GM23248 (cell line): Measurements from ENCODE around the gene SUPT3H.

Experiments used
- EZH2 ChIP-seq: fragments of 200-600 bp; sonication (generic); IDR thresholded peaks from 2 replicates; pipeline ENCODE4 v1.6.1; 2018; ENCODE audit warnings: antibody characterized with exemption, mild to moderate bottlenecking; ENCODE audit not compliant: insufficient read depth, poor library complexity, severe bottlenecking
- EZH2phosphoT487 ChIP-seq: fragments of 200-600 bp; sonication (generic); IDR thresholded peaks from 2 replicates; pipeline ENCODE4 v1.6.1; 2018; ENCODE audit warnings: antibody characterized with exemption, moderate library complexity, mild to moderate bottlenecking, low read depth; ENCODE audit not compliant: insufficient read depth

DNA sequence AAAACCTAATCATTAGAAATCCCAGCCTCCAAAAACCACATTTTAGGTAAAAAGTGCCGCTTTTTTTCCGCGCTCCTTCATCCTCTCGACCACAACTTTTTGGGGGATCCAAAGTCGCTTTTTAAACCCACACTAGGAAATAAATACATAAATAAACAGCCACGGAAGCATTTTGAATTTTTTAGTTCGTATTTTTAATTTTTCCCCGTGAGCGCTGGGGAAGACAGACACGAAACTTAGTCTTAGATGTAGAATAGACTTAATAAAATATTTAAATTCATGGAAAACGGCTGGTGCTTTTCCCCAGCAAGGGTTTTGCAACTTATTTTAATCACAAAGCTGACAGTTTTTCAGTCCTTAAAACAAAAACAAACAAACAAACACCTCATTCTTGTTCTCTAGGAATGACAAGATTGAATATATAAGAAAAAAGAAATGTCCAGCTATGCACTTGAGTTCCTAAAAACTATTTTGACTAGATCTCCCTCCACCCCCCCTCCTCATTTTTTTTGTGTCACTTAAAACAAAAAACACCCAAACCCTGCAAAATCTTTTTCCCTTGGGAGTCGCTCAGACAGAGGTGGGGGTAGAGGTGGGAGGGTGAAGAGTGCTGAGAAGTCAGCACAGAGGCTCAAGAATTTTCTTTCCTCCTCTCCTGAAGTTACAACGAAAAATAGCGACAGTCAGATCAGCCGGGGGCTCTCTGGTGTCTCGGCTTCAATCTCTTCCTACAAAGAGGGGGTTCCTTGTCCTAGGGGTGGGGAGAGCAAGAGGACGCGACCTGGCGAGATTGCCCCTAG, 43.4 kb upstream of the SUPT3H start:
- TF ChIP-seq EZH2 (no peak), EZH2phosphoT487 (no peak)
